ENCODE measurements around the gene PDC.

DNA sequence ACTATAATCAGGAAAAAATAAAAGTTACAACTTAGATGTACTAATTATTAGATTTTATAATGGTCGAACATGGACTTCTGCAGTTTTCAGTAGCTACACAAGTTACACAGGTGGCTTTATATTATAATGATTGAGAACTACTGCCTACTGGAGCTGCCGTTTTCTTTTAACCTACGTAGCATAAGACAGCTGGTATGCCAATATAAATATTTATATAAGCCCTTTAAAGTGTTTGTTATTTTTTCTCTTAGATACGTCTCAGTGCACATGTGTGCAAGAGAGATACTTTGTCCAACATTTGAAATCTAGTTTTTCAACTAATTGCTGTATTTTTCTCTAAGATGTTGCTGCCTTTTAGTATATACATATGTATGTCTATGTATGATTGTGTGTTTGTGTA, 42.4 kb downstream of the PDC start:
- no peak for TF ChIP-seq HEYL (CRISPR knock-in tag; IDR thresholded peaks at IDR 0.05)
- TF ChIP-seq, protein P1, sequence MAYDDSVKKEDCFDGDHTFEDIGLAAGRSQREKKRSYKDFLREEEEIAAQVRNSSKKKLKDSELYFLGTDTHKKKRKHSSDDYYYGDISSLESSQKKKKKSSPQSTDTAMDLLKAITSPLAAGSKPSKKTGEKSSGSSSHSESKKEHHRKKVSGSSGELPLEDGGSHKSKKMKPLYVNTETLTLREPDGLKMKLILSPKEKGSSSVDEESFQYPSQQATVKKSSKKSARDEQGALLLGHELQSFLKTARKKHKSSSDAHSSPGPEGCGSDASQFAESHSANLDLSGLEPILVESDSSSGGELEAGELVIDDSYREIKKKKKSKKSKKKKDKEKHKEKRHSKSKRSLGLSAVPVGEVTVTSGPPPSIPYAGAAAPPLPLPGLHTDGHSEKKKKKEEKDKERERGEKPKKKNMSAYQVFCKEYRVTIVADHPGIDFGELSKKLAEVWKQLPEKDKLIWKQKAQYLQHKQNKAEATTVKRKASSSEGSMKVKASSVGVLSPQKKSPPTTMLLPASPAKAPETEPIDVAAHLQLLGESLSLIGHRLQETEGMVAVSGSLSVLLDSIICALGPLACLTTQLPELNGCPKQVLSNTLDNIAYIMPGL (CRISPR knock-in tag; IDR thresholded peaks at IDR 0.05; ENCODE audit: borderline replicate concordance), result no peak
- no peak for TF ChIP-seq POLR2A (IDR thresholded peaks at IDR 0.05; ENCODE audit: low read length)
- TF ChIP-seq, protein P2, sequence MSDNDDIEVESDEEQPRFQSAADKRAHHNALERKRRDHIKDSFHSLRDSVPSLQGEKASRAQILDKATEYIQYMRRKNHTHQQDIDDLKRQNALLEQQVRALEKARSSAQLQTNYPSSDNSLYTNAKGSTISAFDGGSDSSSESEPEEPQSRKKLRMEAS (IDR thresholded peaks at IDR 0.05), result no peak
